GM19240 (cell line): ENCODE measurements around the gene HOXD3.

Experiments
- DNase-seq: peaks from one replicate; pipeline ENCODE4 v3.0.0; 2011; ENCODE audit warnings: low spot score; ENCODE audit not compliant: insufficient read length

HOXD3 gene

DNA sequence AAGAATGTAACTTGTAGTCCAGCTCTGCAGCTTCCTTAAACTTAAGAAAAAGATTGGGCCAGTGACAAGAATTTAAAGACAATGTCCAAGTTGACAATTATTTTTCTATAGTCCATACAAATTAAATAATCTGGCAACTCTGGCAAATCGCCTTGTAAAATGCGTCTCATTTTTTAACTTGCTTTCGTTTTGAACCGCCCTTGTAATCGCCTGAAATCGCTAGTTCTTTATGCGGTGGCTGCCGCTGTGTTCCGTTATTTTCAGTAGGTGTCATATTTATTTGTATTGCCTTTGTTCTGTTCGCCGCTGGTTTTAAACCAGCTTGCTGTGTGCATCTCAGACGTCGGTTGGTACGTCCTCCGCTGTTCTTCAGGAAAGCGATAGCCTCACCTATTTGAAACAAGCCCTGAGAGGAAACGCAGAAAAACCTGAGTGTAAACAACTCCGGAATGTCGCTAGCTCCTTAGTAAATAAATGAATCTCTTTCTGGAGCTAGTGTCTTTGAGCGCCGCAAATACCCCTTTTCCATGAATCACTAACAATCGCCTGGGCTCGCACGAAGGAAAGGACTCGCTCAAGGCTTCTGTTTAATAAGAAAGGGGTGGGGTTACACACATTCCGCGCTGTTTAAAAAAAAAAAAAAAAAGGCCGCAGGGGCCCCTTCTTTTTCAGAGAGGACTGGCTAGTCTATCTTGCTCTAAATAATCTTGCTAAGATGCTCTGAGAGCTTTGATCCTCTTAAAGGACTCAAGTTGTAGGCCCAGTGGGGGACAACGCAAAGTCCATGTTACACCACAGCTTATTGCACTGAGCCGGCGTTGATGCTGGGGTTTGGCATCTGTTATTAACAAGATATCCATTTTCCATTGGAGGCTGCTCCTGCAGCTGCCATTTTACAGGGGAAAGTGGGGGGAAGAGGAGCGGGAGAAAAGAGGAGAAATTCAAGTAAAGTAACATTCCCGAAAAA is 24.6 kb upstream of the HOXD3 start:
- DNase-seq, result no peak

- DNase-seq, result no peak
Measured at GRCh38 chr2:176133389-176133788, 23.7 kb upstream of the HOXD3 start.

DNA sequence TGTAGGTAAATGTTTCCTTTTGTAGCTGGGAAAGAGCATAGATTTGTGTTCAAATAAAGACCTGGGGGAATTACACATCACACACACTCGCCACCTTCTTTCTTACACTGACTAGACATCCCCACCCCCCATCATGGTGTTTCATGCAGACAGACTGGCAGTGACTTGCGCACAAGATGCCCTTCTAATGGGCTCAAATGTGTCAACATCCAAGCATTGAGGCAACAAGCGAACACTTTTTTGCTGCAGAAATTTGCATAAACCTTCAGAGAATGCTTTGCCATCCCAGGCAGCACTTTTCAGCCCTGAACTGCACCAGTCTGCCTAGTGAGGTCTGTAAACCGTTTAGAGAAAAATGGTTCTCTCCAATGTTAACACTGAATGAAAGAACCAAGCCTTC is 23.1 kb upstream of the HOXD3 start:
- no peak for DNase-seq

DNA sequence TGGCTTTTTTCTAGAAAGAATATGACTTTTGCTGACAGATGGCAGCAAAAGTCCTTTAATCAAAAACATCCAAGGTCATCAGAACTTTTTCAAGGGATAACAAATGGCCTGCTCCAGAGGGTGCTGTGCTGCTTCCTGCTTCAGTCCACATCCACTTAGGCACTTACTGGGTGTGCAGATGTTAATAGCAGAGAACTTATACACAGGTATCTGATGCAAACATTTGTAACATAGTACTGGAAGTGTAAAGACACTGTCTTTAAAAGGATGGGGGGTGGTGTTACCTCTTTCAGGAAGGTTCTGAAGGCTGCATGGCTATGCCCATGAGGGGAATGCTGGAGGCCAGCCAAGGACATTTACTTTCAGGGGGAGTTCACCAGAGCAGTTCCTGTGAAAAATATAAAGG is 22.1 kb upstream of the HOXD3 start:
- no peak for DNase-seq

DNA sequence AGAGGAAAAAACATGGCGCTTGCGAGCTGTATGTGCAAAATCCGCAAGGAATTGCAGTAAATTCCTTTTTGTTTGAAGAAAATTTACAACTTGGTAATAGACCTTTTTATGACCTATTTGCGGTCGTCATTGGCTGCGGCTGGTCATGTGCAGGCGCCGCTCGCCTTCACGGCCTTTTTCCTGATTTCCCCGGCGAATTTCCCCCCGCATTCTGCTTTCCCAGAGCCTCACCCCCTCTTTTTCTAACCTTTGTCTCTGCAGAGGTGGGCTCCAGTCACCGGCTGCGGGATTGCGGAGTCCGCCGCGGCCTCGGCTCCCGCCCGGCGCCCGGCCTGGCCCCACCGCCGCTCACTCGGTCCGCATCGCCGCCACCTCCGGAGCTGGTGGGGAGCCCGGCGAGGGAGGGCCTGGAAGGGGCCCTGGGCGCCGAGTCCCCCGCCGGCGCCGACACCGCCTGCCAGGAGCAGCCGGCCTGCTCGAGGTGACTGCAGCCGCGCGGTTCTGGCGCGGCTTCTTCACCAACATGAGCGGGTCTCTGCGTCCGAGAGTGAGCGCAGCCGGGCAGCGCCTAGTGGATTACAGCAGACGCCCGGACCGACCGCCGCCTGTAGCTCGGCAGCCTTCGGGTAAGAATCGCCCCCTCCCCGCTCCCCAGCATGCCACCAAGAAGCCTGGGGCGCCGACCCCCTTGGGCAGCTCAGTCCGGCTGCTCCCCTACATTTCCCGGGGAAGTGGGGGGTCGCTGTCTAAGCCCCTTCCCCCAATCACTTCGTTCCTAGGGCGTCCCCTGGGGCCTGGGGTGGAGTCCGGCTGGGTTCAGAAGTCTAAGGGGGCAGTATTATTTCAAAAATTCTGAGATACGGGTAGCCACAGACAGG is 20.5 kb upstream of the HOXD3 start:
- no peak for DNase-seq

- no peak for DNase-seq
Measured at GRCh38 chr2:176137252-176137580, 19.9 kb upstream of the HOXD3 start.

- no peak for DNase-seq
Measured at GRCh38 chr2:176137906-176138305, 19.2 kb upstream of the HOXD3 start.

- DNase-seq, result no peak
Measured at GRCh38 chr2:176138526-176138922, 18.6 kb upstream of the HOXD3 start.

- DNase-seq, result no peak
Measured at GRCh38 chr2:176138923-176139660, 18.0 kb upstream of the HOXD3 start.

DNA sequence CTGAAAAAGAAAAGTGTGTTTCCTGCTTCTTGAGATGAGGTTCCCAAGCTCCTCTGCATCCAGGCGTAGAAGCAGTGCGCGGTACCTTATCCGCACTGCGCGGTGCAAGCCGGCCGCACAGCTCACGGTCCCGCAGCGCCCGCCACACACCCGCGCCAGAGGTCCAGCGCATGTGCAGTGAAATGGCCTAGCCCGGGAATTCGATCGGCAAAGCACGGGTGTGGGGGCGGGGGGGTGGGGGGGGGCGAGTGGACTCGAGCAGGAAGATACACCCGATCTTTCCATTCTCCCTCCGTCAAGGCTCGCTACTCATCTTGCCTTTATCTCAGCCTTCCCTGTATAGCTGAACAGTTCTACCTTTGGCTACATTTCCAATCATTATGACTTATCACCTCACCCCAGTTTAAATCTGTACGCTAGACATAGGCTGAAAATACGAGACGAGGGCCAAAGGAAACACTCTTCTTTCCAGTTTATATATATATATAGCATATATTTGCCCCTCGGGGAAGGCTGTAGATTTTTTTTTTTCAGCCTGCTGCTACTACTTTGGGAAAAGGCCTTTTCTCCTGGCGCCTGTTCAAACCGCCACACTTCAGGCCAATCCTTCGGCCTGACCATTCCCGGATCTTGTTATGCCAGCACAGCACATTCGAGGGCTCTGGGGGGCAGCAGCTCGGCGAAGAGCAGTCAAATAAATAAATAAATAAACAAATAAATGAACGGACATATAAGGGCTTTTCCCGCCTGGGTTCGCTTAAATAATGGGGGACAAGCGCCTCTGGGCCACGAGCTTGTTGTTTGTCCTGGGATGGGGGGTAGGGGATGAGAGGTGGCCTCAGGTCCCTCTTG is 17.2 kb upstream of the HOXD3 start:
- DNase-seq, result no peak

- peak; percentile 89 for DNase-seq
Measured at GRCh38 chr2:176140513-176141317, 16.4 kb upstream of the HOXD3 start.

DNA sequence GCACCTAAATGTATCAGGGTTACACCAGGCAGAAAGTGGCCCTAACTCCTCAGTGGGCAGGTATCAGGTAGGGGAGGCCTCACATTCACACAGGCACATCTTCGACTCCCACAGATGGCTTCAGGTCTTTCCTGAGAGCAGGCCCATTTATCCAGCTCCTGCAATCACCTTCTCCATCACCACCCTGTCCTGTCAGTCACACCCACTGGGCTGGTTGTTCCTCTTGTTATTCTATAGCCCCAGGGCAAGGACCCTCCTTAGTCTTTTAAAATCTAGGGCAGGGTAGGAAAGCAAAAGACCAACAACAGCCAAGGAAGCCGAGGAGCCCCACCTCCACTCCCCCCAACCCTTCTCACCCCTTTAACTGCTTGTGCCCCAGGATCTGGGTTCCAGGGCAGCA is 14.8 kb upstream of the HOXD3 start:
- DNase-seq, result no peak

DNA sequence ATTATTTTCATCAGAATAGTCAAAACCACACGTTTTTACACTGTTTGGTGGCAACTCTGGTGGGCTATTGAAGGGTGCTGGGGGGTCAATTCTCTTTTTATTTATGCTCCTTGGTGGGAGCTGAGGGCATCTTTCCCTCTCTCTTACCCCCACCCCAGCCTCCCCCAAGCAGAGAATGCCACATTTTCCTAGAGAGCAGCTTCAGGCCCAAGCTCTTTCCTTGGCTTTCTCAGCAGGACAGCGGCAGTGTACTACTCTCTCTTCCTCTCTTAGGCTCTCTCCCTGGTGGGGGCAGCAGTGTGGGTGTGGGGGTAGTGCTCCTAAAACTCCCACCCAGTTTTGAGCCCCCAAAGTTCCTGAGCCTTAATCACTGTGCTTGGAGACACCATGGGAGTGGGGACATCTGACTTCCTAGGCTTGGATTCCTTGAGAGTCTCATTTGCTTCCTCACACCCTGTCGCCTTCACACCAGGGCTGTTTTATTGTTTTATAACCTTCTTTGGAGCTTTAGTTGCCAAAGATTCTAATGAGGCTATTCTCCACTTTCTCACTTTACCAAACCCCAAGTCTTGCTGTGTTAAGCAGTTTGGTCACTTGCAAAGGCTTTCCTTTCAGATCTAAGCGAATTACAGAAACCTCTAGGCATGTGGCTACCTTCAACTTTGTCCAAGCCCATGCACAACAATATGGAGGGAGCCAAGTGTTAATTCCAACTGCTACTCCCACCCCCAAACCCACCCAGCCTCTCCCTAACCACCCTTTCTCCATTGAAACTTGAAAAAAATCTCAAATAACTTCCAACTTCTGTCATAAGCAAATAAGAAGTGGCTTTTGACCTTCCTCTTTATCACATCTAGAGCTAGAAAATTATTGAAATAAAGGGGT is 11.8 kb upstream of the HOXD3 start:
- no peak for DNase-seq

DNA sequence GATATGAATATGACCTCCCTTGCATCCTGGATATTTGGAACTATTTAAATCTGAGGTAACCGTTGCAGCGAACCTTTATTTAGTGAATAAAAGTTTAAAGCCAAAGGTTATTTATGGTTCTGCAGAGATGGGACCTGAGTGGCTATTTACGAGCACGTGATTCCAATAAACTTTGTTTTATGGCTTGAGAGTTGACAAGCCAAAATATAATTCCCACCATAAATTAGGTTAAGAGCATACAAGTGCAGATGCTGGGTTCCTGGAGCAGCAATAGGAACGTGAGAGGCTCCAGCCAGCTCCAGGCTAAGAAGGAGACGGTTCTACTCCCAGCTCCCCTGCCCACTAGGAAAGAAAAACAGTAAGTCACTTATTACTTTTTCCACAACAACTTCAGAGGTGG is 11.0 kb upstream of the HOXD3 start:
- no peak for DNase-seq

GRCh38 chr2:176146645-176147044 is 10.5 kb upstream of the HOXD3 start:
- DNase-seq, result no peak

GRCh38 chr2:176147210-176147799 is 9.8 kb upstream of the HOXD3 start:
- no peak for DNase-seq

DNA sequence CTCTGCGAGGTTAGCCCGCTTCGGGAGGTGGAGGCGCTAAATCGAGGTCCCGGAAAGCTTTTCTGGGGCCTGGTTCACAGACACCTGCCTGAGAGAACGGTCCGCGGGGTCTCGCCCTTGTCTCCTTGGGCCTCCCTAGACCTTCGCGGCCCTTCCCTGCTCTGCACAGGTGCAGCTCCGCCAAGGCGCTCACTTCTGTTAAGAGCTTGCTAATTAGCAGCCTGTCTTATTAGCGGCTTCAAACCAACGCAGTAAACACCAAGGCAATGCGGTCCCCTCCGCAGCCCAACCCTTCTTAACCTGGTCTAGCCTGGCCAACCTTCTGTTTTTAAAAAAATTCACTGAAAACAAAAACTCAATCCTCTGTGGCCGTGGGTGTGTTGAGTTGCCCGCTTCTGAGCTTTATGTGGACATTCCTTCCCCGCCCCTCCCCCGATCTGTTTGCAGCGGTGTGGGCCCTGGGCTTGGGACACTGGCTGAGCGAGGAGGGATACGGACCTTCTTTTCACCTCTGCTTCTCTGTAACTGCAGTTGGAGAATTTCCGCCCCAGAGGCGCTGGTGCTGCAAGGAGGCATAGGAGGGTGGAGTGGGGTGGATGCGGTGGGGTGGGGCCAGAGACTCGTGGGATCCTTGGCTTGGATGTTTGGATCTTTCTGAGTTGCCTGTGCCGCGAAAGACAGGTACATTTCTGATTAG is 9.2 kb upstream of the HOXD3 start:
- DNase-seq, result no peak
